Measurements from ENCODE around the gene PYGB.

GRCh38 chr20:25213566-25214425 lies 34.1 kb upstream of the PYGB start:
- TF ChIP-seq CTCF (conservative IDR thresholded peaks at IDR 0.05; ENCODE audit: low read depth, low read length) (no peak), EZH2phosphoT487 (IDR thresholded peaks at IDR 0.05; ENCODE audit: borderline replicate concordance, low read length) (no peak), EZH2 (IDR thresholded peaks at IDR 0.05; ENCODE audit: low read length, unreplicated experiment) (no peak)

Data from PC-3 (cell line).